ENCODE results near the gene TMEM219.

GRCh38 chr16:29990883-29991570 lies 29.1 kb downstream of the TMEM219 start:
- TF ChIP-seq CTCF (IDR thresholded peaks at IDR 0.05; ENCODE audit: poor library complexity): no peak
- TF ChIP-seq EZH2 (IDR thresholded peaks at IDR 0.05; ENCODE audit: borderline replicate concordance): no peak
